Cardiac fibroblast (primary cell): ENCODE measurements around the gene SCAMP1.

ENCODE experiments used
- DNase-seq, 2 donors: peaks; one replicate each; pipeline versions ENCODE4 v3.0.0 to v3.0.0-alpha.2; 2010; ENCODE audit warnings: low read depth in 2 of 2
- H3K4me3 ChIP-seq, 2 donors: replicated peaks in 1 of 2; 1 replicate in 1 of 2; 2 replicates in 1 of 2; pipeline ENCODE4 v1.5.1; 2011; ENCODE audit warnings: low read depth in 2 of 2, low read length in 2 of 2, mild to moderate bottlenecking in 2 of 2, moderate library complexity in 1 of 2
- TF ChIP-seq, protein P1 (sequence below): IDR thresholded peaks from one replicate; pipeline ENCODE4 v1.5.1; 2011; ENCODE audit warnings: low read depth, mild to moderate bottlenecking, low read length, inconsistent platforms

The SCAMP1 gene

DNA sequence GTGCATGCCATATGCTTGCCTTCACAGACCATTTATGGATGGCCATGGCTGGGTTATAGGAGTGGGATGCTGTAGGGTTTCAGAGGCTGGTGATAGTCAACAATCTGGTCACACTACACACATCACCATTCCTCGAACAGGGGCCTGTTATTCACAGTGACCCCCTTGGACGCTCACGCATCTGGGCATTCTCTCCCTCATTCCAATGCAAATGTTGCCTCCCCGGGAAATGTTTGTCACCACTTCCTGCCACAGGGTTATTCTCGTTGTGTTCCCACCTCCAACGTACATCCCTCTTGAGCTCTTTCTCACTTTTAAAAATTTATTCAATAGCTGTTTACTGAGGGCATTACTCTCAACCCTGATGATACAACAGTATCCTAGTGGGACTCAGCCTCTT is 135.4 kb downstream of the SCAMP1 start:
- TF ChIP-seq, protein P1, sequence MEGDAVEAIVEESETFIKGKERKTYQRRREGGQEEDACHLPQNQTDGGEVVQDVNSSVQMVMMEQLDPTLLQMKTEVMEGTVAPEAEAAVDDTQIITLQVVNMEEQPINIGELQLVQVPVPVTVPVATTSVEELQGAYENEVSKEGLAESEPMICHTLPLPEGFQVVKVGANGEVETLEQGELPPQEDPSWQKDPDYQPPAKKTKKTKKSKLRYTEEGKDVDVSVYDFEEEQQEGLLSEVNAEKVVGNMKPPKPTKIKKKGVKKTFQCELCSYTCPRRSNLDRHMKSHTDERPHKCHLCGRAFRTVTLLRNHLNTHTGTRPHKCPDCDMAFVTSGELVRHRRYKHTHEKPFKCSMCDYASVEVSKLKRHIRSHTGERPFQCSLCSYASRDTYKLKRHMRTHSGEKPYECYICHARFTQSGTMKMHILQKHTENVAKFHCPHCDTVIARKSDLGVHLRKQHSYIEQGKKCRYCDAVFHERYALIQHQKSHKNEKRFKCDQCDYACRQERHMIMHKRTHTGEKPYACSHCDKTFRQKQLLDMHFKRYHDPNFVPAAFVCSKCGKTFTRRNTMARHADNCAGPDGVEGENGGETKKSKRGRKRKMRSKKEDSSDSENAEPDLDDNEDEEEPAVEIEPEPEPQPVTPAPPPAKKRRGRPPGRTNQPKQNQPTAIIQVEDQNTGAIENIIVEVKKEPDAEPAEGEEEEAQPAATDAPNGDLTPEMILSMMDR, result no peak
- no peak overlapping the region for H3K4me3 ChIP-seq
- peak in 1 of 2 donors; percentile 61 for DNase-seq

DNA sequence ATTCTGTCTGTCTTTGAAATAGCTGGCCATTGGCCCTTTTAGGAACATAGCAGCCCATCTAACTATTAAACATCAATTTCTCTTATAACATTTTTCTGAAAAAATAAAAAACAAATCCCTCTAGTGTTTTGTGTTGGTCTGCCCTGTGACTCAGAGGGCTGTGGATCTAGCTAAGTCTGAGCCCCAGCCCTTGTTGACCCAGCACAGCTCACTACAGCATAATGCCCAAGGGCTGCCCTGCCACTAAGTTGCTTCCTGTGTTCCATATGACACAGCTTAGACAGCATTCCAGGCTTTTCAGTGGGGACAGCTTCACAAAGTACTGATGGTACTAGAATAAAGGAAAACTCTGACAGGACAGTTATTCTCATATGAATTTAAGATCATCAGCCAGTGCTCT is 136.0 kb downstream of the SCAMP1 start:
- no peak overlapping the region for H3K4me3 ChIP-seq
- peak in 1 of 2 donors; percentile 76 for DNase-seq
- TF ChIP-seq, protein P1, result no peak

DNA sequence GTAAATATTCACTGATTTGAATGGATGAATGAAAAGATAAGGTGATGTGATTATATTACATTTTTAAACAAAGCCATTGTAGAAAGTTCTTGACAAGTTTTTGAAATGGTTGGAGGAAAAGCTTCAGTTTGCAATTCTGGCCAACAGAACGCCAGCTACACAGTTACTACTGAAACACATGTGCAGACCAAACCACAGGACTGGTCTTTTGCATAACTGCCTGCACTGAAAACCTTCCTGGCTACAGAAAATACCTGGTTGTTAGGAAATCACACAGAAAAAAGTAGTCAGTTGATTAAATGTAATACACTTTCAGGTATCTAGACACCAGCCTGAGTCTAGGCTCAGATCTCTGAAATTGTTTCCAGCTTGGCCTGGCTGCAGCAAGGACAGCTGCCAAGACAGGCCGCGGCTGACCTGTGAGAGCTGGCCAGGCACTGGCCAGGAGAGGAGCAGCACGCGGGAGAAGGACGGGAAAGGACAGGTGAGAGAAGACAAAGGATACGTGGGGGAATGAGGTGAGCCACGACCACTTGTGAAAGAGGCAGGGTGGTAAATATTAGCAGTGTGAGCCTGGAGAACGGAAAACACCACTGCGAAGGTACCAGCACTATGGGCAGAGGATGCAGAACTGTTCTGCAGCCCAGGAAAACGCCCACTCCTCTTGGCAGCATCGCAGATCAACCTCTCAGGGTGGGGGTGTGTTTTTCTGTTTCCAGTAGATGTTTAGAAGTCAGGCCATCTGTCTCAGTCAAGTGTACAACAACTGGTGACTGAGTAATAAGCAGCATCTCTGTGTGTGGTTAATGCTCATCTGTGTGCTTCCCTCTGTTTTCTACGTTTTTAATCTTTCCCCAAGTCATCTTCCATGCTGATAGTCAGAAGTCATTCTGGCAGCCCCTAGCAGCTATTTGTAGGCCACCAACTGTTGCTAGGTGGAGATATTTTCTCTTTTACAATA is 137.4 kb downstream of the SCAMP1 start:
- DNase-seq, result no peak
- TF ChIP-seq, protein P1, result no peak
- H3K4me3 ChIP-seq, result no peak overlapping the region

DNA sequence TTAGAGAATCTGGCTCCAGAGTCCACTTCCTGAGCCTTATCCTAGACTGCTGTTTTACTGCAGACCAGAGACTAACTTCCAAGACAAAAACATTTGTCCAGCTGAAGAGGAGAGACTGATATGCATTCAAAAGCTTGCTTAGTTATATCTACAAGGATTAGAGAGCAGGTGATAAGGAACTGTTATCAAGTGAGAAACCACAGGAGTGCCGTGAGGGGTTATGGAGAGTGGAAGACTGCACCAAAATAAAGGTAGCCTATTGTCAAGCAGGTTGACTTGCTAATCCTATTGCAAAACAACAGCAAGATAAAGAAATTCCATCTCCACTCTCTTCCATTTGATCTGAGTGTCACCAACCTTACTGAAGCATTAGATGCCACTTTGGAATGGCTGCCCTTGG is 139.1 kb downstream of the SCAMP1 start:
- no peak overlapping the region for H3K4me3 ChIP-seq

DNA sequence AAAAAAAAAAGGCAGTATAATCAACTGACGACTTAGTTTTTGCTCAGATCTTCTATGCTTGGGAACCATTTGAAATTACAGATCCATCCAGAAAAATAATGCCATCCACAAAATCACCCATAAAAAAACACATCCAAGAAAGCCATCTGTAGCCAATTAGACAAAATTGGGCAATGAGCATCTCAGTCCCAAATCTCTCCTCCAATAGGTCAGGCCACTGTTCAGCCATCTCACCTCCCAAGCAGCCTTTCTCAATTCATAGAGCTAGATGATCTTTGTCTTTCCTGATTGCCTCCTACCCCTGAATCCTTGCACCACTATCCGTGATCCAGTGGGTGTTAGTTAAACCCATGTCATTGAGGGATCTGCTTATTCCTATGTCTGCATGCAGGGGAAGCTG is 139.6 kb downstream of the SCAMP1 start:
- DNase-seq, result no peak
- H3K4me3 ChIP-seq, result no peak overlapping the region
- TF ChIP-seq, protein P1, result no peak

More for the DNA sequence above, 139.1 kb downstream of the SCAMP1 start:
- TF ChIP-seq, protein P1, result no peak
- DNase-seq, result no peak

GRCh38 chr5:78500871-78501270 is 140.5 kb downstream of the SCAMP1 start:
- no peak for DNase-seq
- TF ChIP-seq, protein P1, result no peak
- H3K4me3 ChIP-seq, result no peak overlapping the region
